ENCODE data around the gene JUNB.

The JUNB gene

DNA sequence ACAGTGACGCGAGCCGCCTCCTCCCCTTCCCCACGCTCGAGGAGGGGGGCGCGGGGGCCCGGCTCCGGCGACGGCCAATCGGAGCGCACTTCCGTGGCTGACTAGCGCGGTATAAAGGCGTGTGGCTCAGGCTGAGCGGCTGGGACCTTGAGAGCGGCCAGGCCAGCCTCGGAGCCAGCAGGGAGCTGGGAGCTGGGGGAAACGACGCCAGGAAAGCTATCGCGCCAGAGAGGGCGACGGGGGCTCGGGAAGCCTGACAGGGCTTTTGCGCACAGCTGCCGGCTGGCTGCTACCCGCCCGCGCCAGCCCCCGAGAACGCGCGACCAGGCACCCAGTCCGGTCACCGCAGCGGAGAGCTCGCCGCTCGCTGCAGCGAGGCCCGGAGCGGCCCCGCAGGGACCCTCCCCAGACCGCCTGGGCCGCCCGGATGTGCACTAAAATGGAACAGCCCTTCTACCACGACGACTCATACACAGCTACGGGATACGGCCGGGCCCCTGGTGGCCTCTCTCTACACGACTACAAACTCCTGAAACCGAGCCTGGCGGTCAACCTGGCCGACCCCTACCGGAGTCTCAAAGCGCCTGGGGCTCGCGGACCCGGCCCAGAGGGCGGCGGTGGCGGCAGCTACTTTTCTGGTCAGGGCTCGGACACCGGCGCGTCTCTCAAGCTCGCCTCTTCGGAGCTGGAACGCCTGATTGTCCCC lies at the start of gene JUNB:
Gene JUNB (plus strand): TSS at position 142 of the 706 bp plus-strand sequence. CDS start 286 bp downstream, at position 428.
- in situ Hi-C loops (cut with HindIII; ENCODE audit: low sequenced_read_pairs) = no loop called here

DNA sequence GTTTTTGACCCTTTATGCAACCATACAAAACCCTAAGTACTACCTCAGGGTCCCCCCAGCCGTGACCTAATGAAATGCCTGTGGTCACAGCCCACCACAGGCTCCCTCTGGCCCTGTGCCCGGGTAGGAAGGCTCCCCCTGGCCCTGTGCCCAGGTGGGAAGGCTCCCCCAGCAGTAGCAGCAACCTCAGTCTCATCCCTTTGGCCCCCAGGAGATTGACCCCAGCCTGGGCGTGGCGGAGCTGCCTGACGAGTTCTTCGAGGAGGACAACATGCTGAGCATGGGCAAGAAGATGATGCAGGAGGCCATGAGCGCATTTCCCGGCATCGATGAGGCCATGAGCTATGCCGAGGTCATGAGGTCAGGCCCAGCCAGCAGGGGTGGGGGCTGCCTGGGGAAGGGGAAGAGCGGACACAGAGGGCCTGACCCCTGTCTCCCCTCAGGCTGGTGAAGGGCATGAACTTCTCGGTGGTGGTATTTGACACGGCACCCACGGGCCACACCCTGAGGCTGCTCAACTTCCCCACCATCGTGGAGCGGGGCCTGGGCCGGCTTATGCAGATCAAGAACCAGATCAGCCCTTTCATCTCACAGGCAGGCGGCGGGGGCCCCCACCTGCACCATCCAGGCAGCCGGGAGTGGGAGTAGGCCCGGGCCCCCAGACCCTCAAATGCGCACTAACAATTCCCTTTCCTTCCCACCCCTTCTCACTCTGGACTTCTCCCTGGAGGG lies 46.0 kb upstream of the JUNB start:
- in situ Hi-C loops (cut with HindIII; ENCODE audit: low sequenced_read_pairs) = no loop called here

DNA sequence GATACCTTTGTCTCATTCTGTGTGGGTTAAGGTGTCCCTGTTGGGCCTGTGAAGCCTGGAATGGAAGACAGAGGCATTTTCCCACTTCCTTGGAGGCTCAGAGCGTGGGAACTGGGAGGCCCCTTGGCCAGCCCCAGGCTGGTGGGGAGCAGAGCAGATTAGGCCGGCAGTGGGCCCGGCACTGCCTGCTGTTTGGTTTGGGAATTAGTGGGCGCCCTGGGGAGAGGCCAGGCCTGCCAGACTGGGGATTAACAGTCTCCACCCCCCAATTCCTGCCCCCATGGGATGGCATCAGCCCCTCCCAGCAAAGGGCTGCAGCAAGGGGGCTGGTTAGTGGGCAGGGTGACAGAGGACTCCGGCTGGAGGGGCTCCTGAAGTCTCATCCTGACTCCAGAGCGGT lies 42.8 kb upstream of the JUNB start:
- in situ Hi-C loops (cut with HindIII; ENCODE audit: low sequenced_read_pairs) = no loop called here

DNA sequence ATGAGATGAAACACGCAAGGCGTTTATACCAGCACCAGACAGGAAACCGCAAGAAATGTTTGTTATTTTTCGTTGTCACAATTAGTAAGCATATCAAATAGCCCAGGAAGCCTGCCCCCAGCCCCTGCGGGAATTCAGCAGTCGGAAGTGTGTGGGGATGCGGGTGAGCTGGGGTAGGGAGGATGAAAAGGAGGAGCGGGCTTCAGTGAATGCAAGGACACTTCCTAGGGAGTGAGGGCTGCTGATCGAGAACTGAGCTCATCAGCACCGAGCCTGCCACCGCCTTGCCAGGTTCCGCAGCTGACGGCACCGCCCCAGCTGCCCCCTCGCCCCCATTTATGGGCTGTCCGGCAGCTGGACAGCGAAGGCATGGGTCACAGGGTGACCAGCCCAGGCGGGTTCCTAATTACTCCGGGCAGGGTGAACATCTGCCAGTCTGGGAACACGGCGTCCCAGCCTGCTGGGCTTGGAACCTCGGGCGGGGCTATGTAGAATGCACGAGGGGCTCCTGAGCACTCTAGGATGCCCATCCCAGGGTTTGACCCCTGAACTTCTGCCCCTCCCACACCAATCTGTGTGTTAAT lies 41.3 kb upstream of the JUNB start:
- in situ Hi-C loops (cut with HindIII; ENCODE audit: low sequenced_read_pairs) = no loop called here

DNA sequence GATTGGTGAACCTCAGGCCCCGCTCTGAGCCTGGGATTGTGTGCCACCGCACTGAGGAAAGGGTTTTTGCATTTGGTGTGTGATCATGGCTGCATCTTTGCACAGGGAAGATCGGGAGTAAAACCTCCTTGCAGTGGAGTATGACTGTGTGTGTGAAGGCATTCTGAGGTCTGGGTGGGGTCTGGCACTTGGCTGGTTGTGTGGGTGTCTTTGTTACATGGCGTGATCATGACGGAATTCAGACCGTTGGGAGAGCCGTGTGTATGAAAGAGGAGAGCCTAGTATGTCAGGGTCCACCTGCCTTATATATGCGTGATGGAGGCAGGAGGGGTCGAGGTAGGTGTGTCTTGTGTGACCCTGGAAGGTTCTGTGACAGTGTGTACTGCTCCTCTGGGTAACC lies 40.4 kb upstream of the JUNB start:
- in situ Hi-C loops (cut with HindIII; ENCODE audit: low sequenced_read_pairs) = no loop called here

DNA sequence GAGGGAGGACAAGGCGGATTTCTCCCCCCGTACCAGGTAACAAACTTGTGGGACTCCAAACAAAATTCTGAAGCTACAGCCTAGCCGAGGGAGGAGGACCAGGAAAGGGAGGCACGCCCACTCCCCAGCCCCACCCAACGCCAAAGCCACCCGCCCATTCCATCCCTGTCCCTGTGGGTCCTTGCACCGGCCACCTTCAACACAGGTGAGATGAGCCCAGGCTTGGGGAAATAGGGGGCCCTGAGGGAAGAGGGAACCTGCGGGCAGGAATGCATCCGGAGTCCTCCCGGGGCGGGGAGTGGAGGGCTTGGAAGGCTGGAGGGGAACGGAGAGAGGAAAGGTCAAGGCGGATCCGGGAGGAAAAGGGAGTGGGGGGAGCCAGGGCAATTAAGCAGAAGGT lies 39.7 kb upstream of the JUNB start, which contains the start of gene BEST2:
Gene BEST2 (plus strand): TSS at position 157 of the 400 bp plus-strand sequence. CDS start 802 bp downstream, outside the sequence.
- in situ Hi-C loops (cut with HindIII; ENCODE audit: low sequenced_read_pairs) = no loop called here

DNA sequence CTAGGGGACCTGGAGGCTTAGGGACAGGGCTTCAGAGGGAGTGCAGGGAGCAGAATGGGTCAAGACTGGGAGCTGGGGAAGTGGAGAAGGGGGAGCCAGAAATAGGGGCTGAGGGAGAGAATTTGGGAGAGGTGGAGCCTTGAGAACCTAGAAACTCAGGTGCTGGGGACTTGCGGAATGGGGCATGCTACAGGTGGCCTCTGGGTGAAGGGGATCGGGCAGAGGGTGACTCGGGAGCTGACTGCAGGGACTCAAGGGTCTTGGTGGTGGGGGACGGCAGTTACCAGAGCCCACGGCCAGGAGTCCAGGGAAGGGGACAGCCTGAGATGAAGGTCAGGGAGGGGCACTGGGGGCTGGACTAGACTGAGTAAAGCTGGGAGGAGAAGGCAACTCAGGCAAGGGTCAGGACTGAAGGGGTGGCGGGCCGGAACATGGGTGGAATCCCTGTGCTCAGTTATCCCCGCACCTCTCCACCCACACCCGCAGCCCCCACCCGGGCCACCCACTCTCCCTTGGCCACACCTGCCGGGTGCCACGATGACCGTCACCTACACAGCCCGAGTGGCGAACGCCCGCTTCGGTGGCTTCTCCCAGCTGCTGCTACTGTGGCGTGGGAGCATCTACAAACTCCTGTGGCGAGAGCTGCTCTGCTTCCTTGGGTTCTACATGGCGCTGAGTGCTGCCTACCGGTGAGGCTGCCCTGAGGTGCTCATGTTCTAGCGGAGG lies 39.1 kb upstream of the JUNB start:
- in situ Hi-C loops (cut with HindIII; ENCODE audit: low sequenced_read_pairs) = no loop called here

DNA sequence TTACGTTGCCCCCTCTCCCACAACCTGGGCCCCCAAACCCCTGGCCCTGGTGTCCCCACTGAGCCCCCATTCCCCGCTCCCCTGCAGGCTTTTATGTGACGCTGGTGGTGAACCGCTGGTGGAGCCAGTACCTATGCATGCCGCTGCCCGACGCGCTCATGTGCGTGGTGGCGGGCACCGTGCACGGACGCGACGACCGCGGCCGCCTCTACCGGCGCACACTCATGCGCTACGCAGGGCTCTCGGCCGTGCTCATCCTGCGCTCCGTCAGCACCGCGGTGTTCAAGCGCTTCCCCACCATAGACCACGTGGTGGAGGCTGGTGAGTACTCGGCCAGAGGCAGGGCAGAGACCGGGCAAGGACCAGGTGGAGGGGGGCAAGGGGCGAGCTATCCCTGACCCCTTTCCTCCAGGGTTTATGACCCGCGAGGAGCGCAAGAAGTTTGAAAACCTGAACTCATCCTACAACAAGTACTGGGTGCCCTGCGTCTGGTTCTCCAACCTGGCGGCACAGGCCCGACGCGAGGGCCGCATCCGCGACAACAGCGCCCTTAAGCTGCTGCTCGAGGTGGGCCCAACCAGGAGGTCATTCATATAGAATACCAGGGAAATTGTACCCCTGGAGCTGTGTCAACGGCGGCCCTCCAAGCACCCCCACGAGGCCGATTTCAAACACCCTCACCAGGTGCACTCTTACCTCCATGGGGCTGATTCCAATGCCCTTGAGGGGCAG lies 36.7 kb upstream of the JUNB start:
- in situ Hi-C loops (cut with HindIII; ENCODE audit: low sequenced_read_pairs) = no loop called here

DNA sequence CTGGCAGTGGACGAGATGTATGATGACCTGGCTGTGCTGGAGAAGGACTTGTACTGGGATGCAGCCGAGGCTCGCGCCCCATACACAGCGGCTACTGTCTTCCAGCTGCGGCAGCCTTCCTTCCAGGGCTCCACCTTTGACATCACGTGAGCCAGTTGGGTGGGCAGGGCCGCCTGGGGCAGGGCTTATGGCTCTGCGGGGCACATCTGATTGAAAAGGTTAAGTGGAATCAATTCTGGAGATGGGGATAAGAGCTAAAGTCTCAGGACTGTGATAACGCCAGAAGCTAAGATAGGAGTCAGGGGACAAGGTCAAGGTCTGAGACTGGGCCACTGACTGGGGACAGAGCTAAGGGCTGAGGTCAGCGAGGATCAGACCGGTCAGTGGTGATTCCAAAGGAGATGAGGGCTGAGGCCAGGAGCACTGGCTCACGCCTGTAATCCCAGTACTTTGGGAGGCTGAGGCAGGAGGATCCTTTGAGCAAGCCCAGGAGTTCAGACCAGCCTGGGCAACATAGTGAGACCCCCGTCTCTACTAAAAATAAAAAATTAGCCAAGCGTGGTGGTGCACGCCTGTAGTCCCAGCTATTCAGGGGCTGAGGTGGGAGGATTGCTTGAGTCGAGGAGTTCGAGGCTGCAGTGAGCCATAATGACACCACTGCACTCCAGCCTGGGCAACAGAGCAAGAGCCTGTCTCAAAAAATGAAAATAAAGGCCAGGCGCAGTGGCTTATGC lies 35.0 kb upstream of the JUNB start:
- in situ Hi-C loops (cut with HindIII; ENCODE audit: low sequenced_read_pairs) = no loop called here

DNA sequence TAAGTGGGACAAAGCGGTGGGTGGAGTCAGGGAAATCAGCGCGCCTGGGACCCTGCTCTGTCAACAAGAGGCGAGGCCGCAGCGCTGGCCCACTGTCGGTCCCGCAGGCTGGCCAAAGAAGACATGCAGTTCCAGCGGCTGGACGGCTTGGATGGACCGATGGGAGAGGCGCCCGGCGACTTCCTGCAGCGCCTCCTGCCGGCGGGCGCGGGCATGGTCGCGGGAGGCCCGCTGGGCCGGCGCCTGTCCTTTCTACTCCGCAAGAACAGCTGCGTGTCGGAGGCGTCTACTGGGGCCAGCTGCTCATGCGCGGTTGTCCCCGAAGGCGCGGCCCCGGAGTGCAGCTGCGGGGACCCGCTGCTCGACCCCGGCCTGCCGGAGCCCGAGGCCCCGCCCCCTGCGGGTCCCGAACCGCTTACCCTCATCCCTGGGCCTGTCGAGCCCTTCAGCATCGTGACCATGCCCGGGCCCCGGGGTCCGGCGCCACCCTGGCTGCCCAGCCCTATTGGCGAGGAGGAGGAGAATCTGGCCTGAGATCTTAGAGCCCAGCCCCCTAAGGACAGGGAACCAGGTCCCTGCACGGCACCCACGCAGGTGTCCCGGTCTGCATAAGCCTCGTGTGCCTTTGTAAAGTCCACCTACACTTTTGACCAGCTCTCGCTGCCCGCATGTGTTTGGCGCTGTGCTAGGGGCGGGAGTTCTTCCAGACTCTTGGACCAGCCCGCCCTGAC lies 33.6 kb upstream of the JUNB start:
- in situ Hi-C loops (cut with HindIII; ENCODE audit: low sequenced_read_pairs) = no loop called here

DNA sequence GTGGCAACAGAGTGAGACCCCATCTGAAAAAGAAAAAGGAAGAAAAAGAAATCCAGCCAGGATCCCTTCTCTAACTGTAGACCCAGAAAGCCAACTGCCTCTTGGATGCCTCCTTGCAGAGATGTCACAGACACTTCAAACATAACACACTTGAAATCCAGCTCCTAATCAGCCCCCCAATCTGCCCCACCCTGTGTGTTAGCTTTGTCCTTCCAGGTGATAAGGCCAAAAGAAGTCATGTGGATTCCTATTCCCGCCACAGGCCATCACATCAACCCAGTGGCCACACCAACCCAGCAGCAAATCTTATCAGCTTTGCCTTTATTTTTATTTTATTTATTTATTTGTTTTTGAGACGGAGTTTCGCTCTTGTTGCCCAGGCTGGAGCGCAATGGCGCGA lies 31.6 kb upstream of the JUNB start:
- in situ Hi-C loops (cut with HindIII; ENCODE audit: low sequenced_read_pairs) = no loop called here

DNA sequence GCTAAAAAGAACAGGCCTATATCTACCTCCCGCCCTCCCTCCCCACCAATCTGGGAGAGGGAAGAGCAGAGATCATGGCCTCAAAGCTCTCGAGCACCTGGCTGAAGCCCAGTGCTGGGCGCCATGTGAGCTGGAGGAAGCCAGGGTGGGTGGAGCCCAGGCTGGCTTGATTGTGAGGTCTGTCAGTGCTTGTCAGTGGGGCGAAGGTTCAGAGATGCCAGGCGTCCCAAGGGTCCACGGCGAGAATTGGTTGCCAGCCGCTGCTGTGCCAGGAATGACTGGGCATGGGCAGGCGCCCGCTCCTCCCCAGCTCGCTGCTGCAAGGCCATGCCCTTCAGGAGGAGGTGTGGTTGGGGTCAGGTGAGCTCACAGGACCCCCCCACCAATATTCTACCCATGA lies 28.2 kb upstream of the JUNB start:
- in situ Hi-C loops (cut with HindIII; ENCODE audit: low sequenced_read_pairs) = no loop called here

DNA sequence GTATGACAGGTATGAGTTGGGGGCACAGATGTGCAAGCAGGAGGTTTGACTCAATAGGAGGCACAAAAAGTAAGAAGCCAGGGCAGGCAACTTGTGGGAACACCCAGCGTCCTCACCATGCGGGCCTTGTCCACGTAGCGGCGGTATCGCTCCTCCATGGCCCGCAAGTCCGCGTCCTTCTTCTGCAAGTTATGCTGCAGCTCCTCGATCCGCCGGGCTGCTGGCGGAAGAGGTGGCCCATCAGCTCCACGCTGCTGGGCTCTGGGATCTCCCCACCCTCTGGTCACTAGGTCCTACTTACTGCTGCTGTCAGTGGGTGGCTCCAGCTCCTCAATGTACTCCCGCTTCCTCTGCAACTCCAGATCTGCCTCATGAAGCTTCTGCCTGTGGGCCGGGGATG lies 26.6 kb upstream of the JUNB start:
- in situ Hi-C loops (cut with HindIII; ENCODE audit: low sequenced_read_pairs) = no loop called here

DNA sequence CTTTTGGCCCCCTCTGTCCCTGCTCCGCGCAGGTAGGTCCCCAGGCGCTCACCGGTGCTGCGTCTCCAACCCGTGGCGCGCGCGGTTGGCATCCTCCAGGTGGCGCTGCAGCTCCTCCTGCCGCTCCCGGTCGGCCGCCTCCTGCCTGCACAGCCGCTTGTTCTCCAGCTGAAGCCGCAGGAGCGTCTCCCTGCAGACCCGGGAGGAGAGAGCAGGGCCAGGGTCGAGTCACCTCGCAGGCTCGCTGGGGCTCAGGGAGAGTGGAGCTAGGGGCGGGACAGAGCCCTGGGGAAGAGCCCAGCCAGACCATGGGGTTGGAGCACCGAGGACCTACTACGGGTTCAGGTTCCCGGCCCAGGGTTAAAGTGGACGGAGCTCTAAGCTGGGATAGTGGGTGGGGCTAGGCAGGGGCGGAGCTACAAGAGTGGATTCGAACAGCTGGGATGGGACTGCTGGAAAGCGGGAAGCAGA lies 25.2 kb upstream of the JUNB start:
- in situ Hi-C loops (cut with HindIII; ENCODE audit: low sequenced_read_pairs) = no loop called here

DNA sequence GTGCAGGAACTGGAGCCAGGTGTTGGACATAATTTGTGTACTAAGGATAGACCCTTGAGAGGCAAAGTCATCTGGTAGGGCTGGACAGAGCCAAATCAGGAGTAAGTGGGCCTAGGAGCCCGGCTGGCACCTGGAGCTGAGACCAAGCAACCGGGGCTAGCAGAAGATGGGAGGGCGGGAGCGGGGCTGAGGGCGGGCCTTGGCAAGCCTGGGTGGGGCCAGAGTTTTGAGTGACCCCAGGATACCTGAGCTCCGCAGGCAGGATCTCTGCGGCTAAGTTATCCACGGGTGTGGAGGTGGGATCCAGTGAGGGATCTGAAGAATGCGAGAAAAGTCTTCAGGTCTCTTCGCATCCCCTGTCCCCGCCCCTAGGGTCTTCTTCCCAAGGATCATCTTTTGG lies 24.1 kb upstream of the JUNB start:
- in situ Hi-C loops (cut with HindIII; ENCODE audit: low sequenced_read_pairs) = no loop called here

DNA sequence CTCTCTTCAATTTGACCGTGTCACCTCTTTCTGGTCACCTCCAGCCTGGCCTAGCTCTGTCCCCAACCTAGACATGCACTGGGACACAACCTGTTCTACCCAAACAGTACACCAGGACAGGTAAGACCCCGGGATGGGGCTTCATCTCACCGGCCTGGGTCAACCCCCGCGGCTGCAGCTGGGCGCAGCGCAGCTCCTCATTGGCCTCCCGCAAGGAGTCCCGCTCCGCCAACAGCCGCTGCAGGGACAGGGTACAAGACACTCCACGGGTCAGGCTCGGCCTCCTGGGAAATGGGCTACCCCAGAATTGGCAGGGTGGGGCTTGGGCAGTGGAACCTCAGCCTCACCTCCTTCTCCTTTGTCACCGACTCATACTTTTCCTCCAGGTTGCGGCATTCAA lies 23.6 kb upstream of the JUNB start:
- in situ Hi-C loops (cut with HindIII; ENCODE audit: low sequenced_read_pairs) = no loop called here

DNA sequence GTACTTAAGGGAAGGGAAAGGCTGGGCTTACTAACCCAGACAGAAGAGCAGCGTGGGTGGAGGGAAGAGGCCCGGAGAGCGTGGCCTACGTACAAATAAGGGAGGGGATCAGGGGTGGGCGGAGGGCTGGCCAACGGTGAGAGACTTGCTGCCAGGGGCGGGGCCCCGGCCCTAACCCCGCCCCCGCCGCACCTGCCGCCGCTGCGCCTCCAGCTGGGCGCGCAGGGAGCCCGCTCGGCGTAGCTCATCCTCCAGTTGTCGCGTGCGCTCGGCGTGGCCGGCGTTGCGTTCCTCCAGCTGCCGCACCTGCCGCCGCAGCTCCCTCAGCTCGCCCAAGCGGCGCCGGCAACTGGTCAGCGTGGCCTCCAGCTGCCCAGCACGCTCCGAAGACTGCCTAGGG lies 21.6 kb upstream of the JUNB start:
- in situ Hi-C loops (cut with HindIII; ENCODE audit: low sequenced_read_pairs) = no loop called here

DNA sequence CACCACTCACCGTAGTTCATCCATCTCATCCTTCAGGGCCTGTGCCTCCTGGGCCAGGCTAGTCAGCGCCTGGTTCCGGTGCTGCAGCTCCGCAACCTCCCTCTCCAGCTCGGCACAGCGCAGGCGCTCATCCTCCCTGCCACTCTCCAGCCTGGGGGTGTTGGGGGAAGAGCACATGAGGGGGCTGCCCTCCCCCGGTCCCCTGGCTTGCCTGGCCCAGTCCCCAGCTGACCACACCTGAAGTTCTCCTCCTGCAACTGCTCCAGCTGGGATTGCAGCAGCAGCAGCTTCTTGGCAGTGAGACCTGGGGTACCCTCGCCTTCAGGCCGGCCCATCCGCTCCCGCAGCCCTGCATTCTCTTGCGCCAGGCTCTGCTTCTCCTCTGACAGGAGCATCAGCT lies 20.4 kb upstream of the JUNB start:
- in situ Hi-C loops (cut with HindIII; ENCODE audit: low sequenced_read_pairs) = no loop called here

DNA sequence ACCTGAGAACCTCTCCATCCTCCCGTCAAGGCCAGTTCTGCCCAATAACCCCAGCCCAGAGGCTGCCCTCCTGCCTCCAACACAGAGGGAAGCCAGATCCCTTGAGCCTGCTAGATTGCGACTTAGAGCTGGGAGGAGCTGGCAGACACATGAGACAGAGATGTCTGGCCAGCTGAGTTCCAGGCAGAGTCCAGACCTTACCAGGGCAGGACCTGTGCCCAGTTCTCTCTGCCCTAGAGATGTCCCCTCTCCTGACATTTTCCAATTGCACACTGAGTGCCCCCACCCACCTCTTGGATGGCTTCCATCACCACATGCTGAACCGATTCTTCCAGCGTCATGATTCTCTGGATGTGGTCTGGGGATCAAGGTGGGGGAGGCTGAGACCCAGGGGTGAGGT lies 19.0 kb upstream of the JUNB start:
- in situ Hi-C loops (cut with HindIII; ENCODE audit: low sequenced_read_pairs) = no loop called here
